Measurements from ENCODE around the gene INTS7. TPM values are rescaled to one million over a fixed set of nuclear protein-coding genes. Genes with fewer than 3 reads are reported as not detected.
"Not testable (repeated sequence)": the region's sequence is repeated elsewhere in the genome, so short reads cannot be mapped to it uniquely, and the experiment has no call there.

The INTS7 gene
- total RNA-seq, 1 donor from 2014 or later = 34.4 TPM

- H3K9me3 Mint-ChIP-seq = peaks cover 8% of the 10 kb centered on the region
- H3K36me3 Mint-ChIP-seq (ENCODE audit: low read depth) = peaks cover 49% of the 10 kb centered on the region
- H3K27me3 Mint-ChIP-seq = no peaks in the 10 kb centered on the region
These were observed 13.8 kb downstream of the INTS7 start for GRCh38 chr1:212021563-212021962.

GRCh38 chr1:212020975-212021374 lies 14.4 kb downstream of the INTS7 start:
- no peak overlapping the region for H3K27ac Mint-ChIP-seq
- no peak overlapping the region for H3K4me3 Mint-ChIP-seq
- no peaks in the 10 kb centered on the region for H3K27me3 Mint-ChIP-seq
- peaks cover 12% of the 10 kb centered on the region for H3K4me1 Mint-ChIP-seq
- peaks cover 8% of the 10 kb centered on the region for H3K9me3 Mint-ChIP-seq
- no peak for DNase-seq
- H3K36me3 Mint-ChIP-seq (ENCODE audit: low read depth) = peaks cover 48% of the 10 kb centered on the region
- intact Hi-C loops (cut with micrococcal nuclease) = no loop called here

More at GRCh38 chr1:212021563-212021962, 13.8 kb downstream of the INTS7 start:
- Mint-ChIP-seq H3K4me1 (peaks cover 16% of the 10 kb centered on the region), H3K4me3 (no peak overlapping the region), H3K27ac (no peak overlapping the region)
- intact Hi-C loops (cut with micrococcal nuclease) = no loop called here
- no peak for DNase-seq

GRCh38 chr1:212013672-212014071 lies 21.7 kb downstream of the INTS7 start:
- H3K27me3 Mint-ChIP-seq = no peaks in the 10 kb centered on the region
- no peak overlapping the region for H3K27ac Mint-ChIP-seq
- DNase-seq = no peak
- peaks cover 3% of the 10 kb centered on the region for H3K4me1 Mint-ChIP-seq
- peaks cover 27% of the 10 kb centered on the region for H3K36me3 Mint-ChIP-seq (ENCODE audit: low read depth)
- intact Hi-C loops (cut with micrococcal nuclease) = no loop called here
- H3K9me3 Mint-ChIP-seq = no peaks in the 10 kb centered on the region
- no peak overlapping the region for H3K4me3 Mint-ChIP-seq

- H3K36me3 Mint-ChIP-seq (ENCODE audit: low read depth) = peaks cover 26% of the 10 kb centered on the region
- no peak overlapping the region for H3K4me3 Mint-ChIP-seq
- intact Hi-C loops (cut with micrococcal nuclease) = loop anchor here (1.0 kb wide), 5 partner anchors 23 to 444 kb away; partner anchors contain the start of genes DTL and INTS7
- H3K27me3 Mint-ChIP-seq = no peaks in the 10 kb centered on the region
- H3K27ac Mint-ChIP-seq = no peak overlapping the region
- peaks cover 3% of the 10 kb centered on the region for H3K4me1 Mint-ChIP-seq
- no peaks in the 10 kb centered on the region for H3K9me3 Mint-ChIP-seq
- DNase-seq = peak; percentile 89
These were observed 23.2 kb downstream of the INTS7 start for GRCh38 chr1:212012034-212012740.

GRCh38 chr1:212010004-212010403 lies 25.4 kb downstream of the INTS7 start:
- Mint-ChIP-seq H3K4me1 (peaks cover 3% of the 10 kb centered on the region), H3K36me3 (ENCODE audit: low read depth) (peaks cover 24% of the 10 kb centered on the region), H3K4me3 (no peak overlapping the region), H3K27me3 (no peaks in the 10 kb centered on the region), H3K9me3 (no peaks in the 10 kb centered on the region), H3K27ac (no peak overlapping the region)
- DNase-seq = no peak
- intact Hi-C loops (cut with micrococcal nuclease) = no loop called here

- Mint-ChIP-seq H3K27ac (no peak overlapping the region), H3K27me3 (no peaks in the 10 kb centered on the region), H3K4me3 (no peak overlapping the region), H3K36me3 (ENCODE audit: low read depth) (peaks cover 25% of the 10 kb centered on the region), H3K4me1 (peaks cover 3% of the 10 kb centered on the region), H3K9me3 (no peaks in the 10 kb centered on the region)
- no peak for DNase-seq
- intact Hi-C loops (cut with micrococcal nuclease) = no loop called here
These were observed 25.8 kb downstream of the INTS7 start for GRCh38 chr1:212009561-212009960.

GRCh38 chr1:212007886-212008285 lies 27.5 kb downstream of the INTS7 start:
- intact Hi-C loops (cut with micrococcal nuclease) = no loop called here
- Mint-ChIP-seq H3K4me3 (no peak overlapping the region), H3K4me1 (peaks cover 3% of the 10 kb centered on the region), H3K36me3 (ENCODE audit: low read depth) (peaks cover 34% of the 10 kb centered on the region), H3K27ac (no peak overlapping the region), H3K27me3 (no peaks in the 10 kb centered on the region), H3K9me3 (no peaks in the 10 kb centered on the region)
- DNase-seq = no peak

GRCh38 chr1:212007178-212007577 lies 28.2 kb downstream of the INTS7 start:
- DNase-seq = no peak
- H3K36me3 Mint-ChIP-seq (ENCODE audit: low read depth) = peaks cover 40% of the 10 kb centered on the region
- no peaks in the 10 kb centered on the region for H3K9me3 Mint-ChIP-seq
- H3K4me1 Mint-ChIP-seq = peaks cover 3% of the 10 kb centered on the region
- no peaks in the 10 kb centered on the region for H3K27me3 Mint-ChIP-seq
- H3K27ac Mint-ChIP-seq = no peak overlapping the region
- no peak overlapping the region for H3K4me3 Mint-ChIP-seq
- intact Hi-C loops (cut with micrococcal nuclease) = no loop called here

- no peaks in the 10 kb centered on the region for H3K4me1 Mint-ChIP-seq
- no peak overlapping the region for H3K27ac Mint-ChIP-seq
- no peaks in the 10 kb centered on the region for H3K9me3 Mint-ChIP-seq
- H3K27me3 Mint-ChIP-seq = no peaks in the 10 kb centered on the region
- intact Hi-C loops (cut with micrococcal nuclease) = no loop called here
- no peak overlapping the region for H3K4me3 Mint-ChIP-seq
- DNase-seq = no peak
- peaks cover 47% of the 10 kb centered on the region for H3K36me3 Mint-ChIP-seq (ENCODE audit: low read depth)
These were observed 30.3 kb downstream of the INTS7 start for GRCh38 chr1:212004895-212005608.

GRCh38 chr1:212002536-212002935 lies 32.8 kb downstream of the INTS7 start:
- Mint-ChIP-seq H3K27ac (no peak overlapping the region), H3K27me3 (no peaks in the 10 kb centered on the region), H3K4me1 (no peaks in the 10 kb centered on the region), H3K9me3 (no peaks in the 10 kb centered on the region), H3K36me3 (ENCODE audit: low read depth) (peaks cover 54% of the 10 kb centered on the region), H3K4me3 (no peak overlapping the region)
- no peak for DNase-seq
- intact Hi-C loops (cut with micrococcal nuclease) = no loop called here

GRCh38 chr1:211997426-211997825 lies 37.9 kb downstream of the INTS7 start:
- DNase-seq; intact Hi-C loops (cut with micrococcal nuclease); H3K27me3 Mint-ChIP-seq; H3K9me3 Mint-ChIP-seq; H3K27ac Mint-ChIP-seq; H3K4me1 Mint-ChIP-seq; H3K4me3 Mint-ChIP-seq: not testable (repeated sequence)
- H3K36me3 Mint-ChIP-seq (ENCODE audit: low read depth) = peaks cover 47% of the 10 kb centered on the region

- H3K9me3 Mint-ChIP-seq = no peaks in the 10 kb centered on the region
- peaks cover 8% of the 10 kb centered on the region for H3K4me1 Mint-ChIP-seq
- H3K27ac Mint-ChIP-seq = no peak overlapping the region
- H3K27me3 Mint-ChIP-seq = no peaks in the 10 kb centered on the region
- H3K4me3 Mint-ChIP-seq = no peak overlapping the region
- no peak for DNase-seq
- H3K36me3 Mint-ChIP-seq (ENCODE audit: low read depth) = peaks cover 32% of the 10 kb centered on the region
- intact Hi-C loops (cut with micrococcal nuclease) = no loop called here
These were observed 43.7 kb downstream of the INTS7 start for GRCh38 chr1:211991695-211992094.

GRCh38 chr1:211986628-211987254 lies 48.6 kb downstream of the INTS7 start:
- H3K4me1 Mint-ChIP-seq = peaks cover 9% of the 10 kb centered on the region
- H3K4me3 Mint-ChIP-seq = no peak overlapping the region
- intact Hi-C loops (cut with micrococcal nuclease) = no loop called here
- DNase-seq = no peak
- H3K27me3 Mint-ChIP-seq = no peaks in the 10 kb centered on the region
- no peaks in the 10 kb centered on the region for H3K9me3 Mint-ChIP-seq
- H3K36me3 Mint-ChIP-seq (ENCODE audit: low read depth) = peaks cover 37% of the 10 kb centered on the region
- H3K27ac Mint-ChIP-seq = no peak overlapping the region

GRCh38 chr1:211985556-211986264 lies 49.6 kb downstream of the INTS7 start:
- Mint-ChIP-seq H3K36me3 (ENCODE audit: low read depth) (peaks cover 34% of the 10 kb centered on the region), H3K4me3 (no peak overlapping the region), H3K27me3 (no peaks in the 10 kb centered on the region), H3K4me1 (peaks cover 7% of the 10 kb centered on the region), H3K9me3 (no peaks in the 10 kb centered on the region), H3K27ac (no peak overlapping the region)
- DNase-seq = no peak
- intact Hi-C loops (cut with micrococcal nuclease) = no loop called here
